ENCODE results near the gene AAK1.

AAK1 gene

GRCh38 chr2:69603146-69603743 lies 40.3 kb downstream of the AAK1 start:
- no peak for DNase-seq

GRCh38 chr2:69601179-69601612 lies 42.3 kb downstream of the AAK1 start:
- DNase-seq = no peak

GRCh38 chr2:69600425-69600824 lies 43.1 kb downstream of the AAK1 start:
- no peak for DNase-seq

DNA sequence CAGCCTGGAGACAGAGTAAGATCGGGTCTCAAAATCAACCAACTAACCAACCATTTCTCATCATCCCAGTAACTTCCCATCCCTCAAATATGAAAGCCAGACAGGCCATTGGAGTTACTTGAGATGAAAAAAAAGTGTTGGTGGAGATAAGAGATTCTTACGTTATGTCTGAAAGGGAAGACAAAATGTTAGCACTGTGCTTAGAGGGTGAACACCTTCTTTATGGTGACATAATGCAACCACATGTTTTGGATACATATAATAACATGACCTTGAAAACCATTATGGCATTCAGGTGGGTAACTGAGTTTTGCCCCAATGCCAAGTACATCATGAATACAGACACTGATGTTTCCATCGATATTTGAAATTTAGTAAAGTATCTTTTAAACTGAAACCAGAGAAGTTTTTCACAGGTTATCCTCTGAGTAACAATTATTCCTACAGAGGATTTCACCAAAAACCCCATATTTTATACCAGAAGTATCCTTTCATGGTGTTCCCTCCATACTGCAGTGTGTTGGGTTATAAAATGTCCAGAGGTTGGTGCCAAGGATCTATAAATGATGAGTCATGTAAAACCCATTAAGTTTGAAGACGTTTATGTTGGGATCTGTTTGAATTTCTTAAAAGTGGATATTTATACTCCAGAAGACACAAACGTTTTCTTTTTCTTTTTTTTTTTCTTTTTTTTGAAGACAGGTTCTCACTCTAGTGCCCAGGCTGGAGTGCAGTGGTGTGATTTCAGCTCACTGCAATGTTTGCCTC lies 45.5 kb downstream of the AAK1 start:
- no peak for DNase-seq

- DNase-seq = no peak
Measured at GRCh38 chr2:69597105-69597504, 46.4 kb downstream of the AAK1 start.

GRCh38 chr2:69594341-69594740 lies 49.2 kb downstream of the AAK1 start:
- no peak for DNase-seq

DNA sequence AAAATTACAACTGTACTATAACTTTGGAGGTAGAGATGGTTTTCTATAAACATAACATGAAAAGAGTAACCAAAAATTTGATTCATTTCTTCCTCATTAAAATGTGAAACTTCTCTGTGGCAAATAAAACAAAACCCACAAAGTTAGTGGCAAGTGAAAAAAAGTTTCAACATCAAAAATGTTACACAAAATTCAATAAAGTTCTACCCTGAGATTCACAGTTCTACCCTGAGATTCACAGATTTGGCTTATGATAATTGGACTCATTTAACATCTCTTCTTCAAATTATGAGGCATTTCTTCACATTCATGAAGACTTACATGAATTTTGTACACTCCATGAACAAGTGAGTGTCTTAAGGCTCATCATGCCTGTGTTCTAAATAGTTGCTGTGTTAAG lies 51.0 kb downstream of the AAK1 start:
- DNase-seq = no peak

DNA sequence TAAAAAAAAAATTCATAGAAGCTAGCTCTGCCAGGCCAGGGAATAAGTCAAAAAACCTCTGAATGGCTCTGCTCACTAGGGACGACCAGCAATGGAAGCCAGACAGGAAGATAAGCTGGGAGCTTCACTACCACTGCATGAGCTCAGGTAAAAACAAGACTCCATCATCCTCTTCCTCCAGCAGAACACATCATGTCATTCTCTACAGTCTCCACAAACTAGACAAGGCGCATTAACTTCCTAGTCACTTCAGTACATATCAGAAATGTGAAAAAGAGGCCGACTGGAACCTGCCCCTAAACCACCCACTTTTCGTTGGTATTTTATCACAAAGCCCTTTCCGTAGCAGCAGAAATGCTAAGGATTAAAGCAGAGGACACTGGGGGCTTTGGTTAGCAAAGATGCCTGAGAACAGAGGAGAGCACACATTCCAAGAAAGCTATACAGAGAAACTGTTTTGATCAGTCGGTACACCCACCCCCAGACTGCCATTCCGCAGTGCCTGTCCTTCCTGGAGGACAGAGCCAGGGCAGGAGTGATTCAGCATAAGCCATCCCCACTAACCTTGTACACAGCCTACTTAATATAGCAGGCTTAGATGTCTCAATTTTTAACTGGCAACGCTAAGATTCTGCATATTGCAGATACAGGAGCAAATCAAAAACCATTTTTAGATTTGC lies 53.4 kb downstream of the AAK1 start:
- peak in 1 of 58 donors; percentile 16 for DNase-seq

- no peak for DNase-seq
Measured at GRCh38 chr2:69588945-69589344, 54.6 kb downstream of the AAK1 start.

- DNase-seq = no peak
Measured at GRCh38 chr2:69588403-69588802, 55.1 kb downstream of the AAK1 start.

GRCh38 chr2:69585855-69586555 lies 57.5 kb downstream of the AAK1 start:
- no peak for DNase-seq

GRCh38 chr2:69584127-69584889 lies 59.2 kb downstream of the AAK1 start:
- no peak for DNase-seq

GRCh38 chr2:69583321-69583833 lies 60.2 kb downstream of the AAK1 start:
- no peak for DNase-seq

GRCh38 chr2:69582582-69583176 lies 60.9 kb downstream of the AAK1 start:
- DNase-seq = no peak

DNA sequence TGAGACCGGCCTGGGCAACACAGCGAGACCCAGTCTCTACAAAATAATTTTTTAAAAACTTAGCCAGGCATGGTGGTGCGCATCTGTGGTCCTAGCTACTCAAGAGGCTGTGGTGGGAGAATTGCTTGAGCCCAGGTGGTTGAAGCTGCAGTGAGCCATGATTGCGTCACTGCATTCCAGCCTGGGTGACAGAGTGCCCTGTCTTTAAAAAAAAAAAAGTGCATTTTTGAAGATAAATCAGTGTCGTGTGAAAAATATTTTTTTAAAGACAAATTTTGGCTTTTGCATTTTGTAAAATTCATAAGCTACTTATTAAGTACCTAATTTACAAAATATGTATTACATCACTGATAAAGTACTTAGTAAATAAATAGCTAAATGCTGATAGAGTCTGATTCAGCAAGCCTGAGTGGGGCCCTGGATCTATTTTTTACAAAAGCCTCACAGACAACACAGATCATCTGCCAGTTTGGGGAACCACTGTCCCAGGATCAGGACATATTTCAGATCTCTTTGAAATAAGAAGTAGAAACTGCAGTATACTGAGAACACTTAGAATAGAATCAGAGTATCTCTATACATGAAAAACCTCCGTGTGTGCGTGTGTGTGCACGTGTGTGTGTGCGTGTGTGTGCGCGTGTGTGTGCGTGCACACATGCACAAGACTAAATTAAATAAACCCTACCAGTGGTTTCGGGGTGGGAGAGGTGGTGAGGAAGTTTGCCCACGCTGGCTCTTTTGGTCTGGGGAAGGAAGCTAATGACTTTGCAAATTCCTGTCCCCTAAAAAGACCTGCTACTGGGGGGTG lies 61.6 kb downstream of the AAK1 start:
- DNase-seq = no peak

DNA sequence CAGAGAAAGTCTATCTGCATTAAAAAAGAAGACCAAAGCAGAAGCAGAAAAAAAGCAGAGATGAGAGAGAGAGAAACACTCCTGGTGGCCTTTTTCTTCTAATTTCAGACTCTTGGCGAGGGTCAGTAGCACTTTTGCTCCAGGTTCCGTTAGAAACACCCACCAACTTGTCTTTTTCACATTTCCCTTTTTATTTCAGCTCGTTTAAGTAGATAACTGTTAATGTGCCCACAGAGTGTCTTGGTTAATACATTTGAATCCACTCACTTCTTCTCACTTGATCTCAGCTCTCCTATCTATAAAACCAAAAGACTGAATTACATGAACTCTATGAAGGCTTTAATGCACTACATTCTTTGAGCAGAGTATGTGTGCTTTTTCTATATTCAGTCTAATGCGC lies 63.1 kb downstream of the AAK1 start:
- DNase-seq = no peak

DNA sequence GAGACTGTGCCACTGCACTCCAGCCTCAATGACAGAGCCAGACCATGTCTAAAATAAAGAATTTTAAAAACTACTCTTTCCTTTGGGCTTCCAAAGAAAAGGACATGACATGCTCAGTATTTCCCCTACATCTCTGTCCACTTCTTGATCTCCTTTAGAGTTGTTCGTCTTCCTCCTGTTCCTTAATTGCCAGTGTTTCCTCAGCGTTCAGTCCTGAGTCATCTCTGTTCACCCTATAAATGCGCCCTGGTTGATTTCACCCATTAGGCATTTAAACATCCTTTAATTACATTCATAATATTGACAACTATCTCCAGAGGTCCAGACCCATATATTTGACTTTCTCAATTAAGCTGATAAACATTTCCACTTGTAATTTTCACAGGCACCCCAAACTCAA lies 64.0 kb downstream of the AAK1 start:
- no peak for DNase-seq

- no peak for DNase-seq
Measured at GRCh38 chr2:69578198-69578540, 65.4 kb downstream of the AAK1 start.

- no peak for DNase-seq
Measured at GRCh38 chr2:69577467-69578197, 65.9 kb downstream of the AAK1 start.
